Spleen (tissue), 11 donors: Measurements from ENCODE around the gene NELFA. TPM values are rescaled to one million over a fixed set of nuclear protein-coding genes. Genes with fewer than 3 reads are reported as not detected.

ENCODE experiments used
- DNase-seq: peaks from one replicate; pipeline ENCODE4 v3.0.0-alpha.2; 2020
- H3K27ac ChIP-seq, 8 donors: fragments of 200-600 bp; sonication (generic) in 7 of 8; 1 replicate in 4 of 8; 2 replicates in 4 of 8; pipeline versions ENCODE4 v1.5.0 to v1.8.0; 2016 to 2021; ENCODE audit warnings: inconsistent platforms in 4 of 8, mild to moderate bottlenecking in 4 of 8, moderate library complexity in 1 of 8
- H3K27me3 ChIP-seq, 7 donors: fragments of 200-600 bp; sonication (generic) in 6 of 7; replicated peaks in 1 of 7; 1 replicate in 4 of 7; 2 replicates in 3 of 7; pipeline versions ENCODE4 v1.5.0 to v1.8.0; 2016 to 2021; ENCODE audit warnings: inconsistent platforms in 3 of 7, mild to moderate bottlenecking in 1 of 7
- H3K36me3 ChIP-seq, 6 donors: fragments of 200-600 bp; sonication (generic) in 5 of 6; 1 replicate in 4 of 6; 2 replicates in 2 of 6; pipeline versions ENCODE4 v1.5.0 to v1.8.0; 2016 to 2021; ENCODE audit warnings: inconsistent platforms in 2 of 6
- H3K4me1 ChIP-seq, 6 donors: fragments of 200-600 bp; sonication (generic) in 5 of 6; 1 replicate in 3 of 6; 2 replicates in 3 of 6; pipeline versions ENCODE4 v1.5.0 to v1.8.0; 2016 to 2021; ENCODE audit warnings: inconsistent platforms in 3 of 6
- H3K4me3 ChIP-seq, 8 donors: fragments of 200-600 bp; sonication (generic) in 7 of 8; 1 replicate in 4 of 8; 2 replicates in 4 of 8; pipeline versions ENCODE4 v1.5.0 to v1.8.0; 2016 to 2021; ENCODE audit warnings: inconsistent platforms in 4 of 8, mild to moderate bottlenecking in 4 of 8, moderate library complexity in 2 of 8
- H3K9me3 ChIP-seq, 8 donors: fragments of 200-600 bp; sonication (generic) in 7 of 8; 1 replicate in 4 of 8; 2 replicates in 4 of 8; pipeline versions ENCODE4 v1.5.0 to v1.8.0; 2016 to 2021; ENCODE audit warnings: inconsistent platforms in 4 of 8
- POLR2A ChIP-seq, 3 donors: fragments of 450-650 bp; IDR thresholded peaks; one replicate each; pipeline ENCODE4 v1.5.1; 2017; ENCODE audit warnings: antibody characterized with exemption in 3 of 3, mild to moderate bottlenecking in 1 of 3
- POLR2AphosphoS5 ChIP-seq, 3 donors: sonication (generic); formaldehyde crosslinking; IDR thresholded peaks; one replicate each; pipeline ENCODE4 v1.5.1; 2017; ENCODE audit warnings: antibody characterized with exemption in 3 of 3
- WGBS, 5 donors: extraction: QIAGEN DNeasy Blood & Tissue Kit in 3 of 5; methylation state at CpG; one replicate each; pipeline versions ENCODE4 v1.1.5 to v1.1.7; 2013 to 2018; 5-methylcytosine and 5-hydroxymethylcytosine counted together
- intact Hi-C: fragments of 100-400 bp; cut with DNase I; formaldehyde crosslinking; loops from one replicate; pipeline ENCODE4 v1.15.0; 2023; ENCODE audit warnings: low total_unique reads
- polyA plus RNA-seq, 3 donors: library from polyadenylated mRNA; stranded (reverse); fragments of 200-250 nt; gene quantifications; one replicate each; pipeline ENCODE4 v1.2.1, GENCODE V29; 2013
- total RNA-seq, 7 donors: library from RNA; depleted of rRNA in 3 of 7; stranded (reverse); fragments of >200 nt in 3 of 7; fragmentation: NEBNext Ultra II Directional in 4 of 7; extraction: Animal tissue kit (Norgen Biotek cat#: 25700) in 4 of 7; gene quantifications; one replicate each; pipeline versions ENCODE4 v1.1.0 to v1.2.1, GENCODE V29; 2016 to 2021
- TF ChIP-seq, protein P1 (sequence below), 11 experiments: fragments of 200-600 bp in 7 of 11; fragments of 450-650 bp in 4 of 11; sonication (generic) in 4 of 11; IDR thresholded peaks in 8 of 11; conservative IDR thresholded peaks in 3 of 11; 1 replicate in 7 of 11; 2 replicates in 4 of 11; pipeline versions ENCODE4 v1.4.0 to v1.8.0; 2016 to 2021; ENCODE audit warnings: antibody characterized with exemption in 11 of 11, inconsistent platforms in 4 of 11, mild to moderate bottlenecking in 1 of 11
- donor health status: healthy with polysubstance abuse.
- donor health status: DM: no; HTN: no; CAD: no; lungs with moderate emphysema.
- donor health status: DM: no; HTN: no; CAD: no.
- donor health status: Bipolar disorder and iron deficiency.
- donor health status: healthy.
- donor health status: DM: no; HTN: no; CAD: no.
- donor health status: DM: yes; HTN: yes; CAD: no.

The NELFA gene
- total and polyA plus RNA-seq, 10 donors = 19.9 to 36.6 (median 26.5) TPM

DNA sequence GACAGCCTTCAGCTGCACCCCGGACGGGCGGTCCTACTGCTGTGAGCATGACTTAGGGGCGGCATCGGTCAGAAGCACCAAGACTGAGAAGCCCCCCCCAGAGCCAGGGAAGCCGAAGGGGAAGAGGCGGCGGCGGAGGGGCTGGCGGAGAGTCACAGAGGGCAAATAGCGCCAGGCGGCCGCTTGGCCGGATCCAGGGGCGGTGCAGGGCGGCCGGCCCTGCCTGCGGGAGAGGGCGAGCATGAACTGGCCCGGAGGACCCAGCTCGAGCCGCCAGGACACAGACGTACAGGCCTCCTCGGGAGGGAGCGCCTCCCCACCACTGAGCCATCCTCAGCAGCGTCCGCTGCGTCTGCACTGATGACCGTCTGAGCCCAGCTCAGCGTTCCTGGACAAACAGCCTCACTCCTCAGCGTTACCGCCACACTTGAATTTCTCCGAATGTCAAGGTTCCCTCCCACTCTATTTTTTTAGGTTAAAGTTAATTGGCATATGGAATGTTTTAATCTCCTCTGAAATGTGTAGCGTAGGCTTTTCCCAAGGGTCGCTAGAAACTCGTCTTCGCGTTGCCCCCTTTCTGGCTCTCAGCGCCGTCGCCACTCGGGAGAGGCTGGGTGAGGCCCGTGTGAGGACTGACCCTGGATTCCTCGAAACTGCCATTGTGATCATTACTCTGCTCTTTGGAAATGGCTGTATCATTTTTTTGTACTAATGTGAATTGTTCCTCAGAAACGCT lies 29.9 kb downstream of the NELFA start:
- WGBS, 5 donors = 93 to 96% (median 94%) methylated on average over 44 to 45 of the region's 45 CpGs
- peaks cover 0 to 100% (median 95%) of the 10 kb centered on the region in 6 donors for H3K36me3 ChIP-seq
- no peak overlapping the region for H3K27ac ChIP-seq
- H3K9me3 ChIP-seq = no peaks in the 10 kb centered on the region
- no peaks in the 10 kb centered on the region for H3K27me3 ChIP-seq
- DNase-seq = peak; percentile 64
- intact Hi-C loops = no loop called here
- no peaks in the 10 kb centered on the region for H3K4me1 ChIP-seq
- H3K4me3 ChIP-seq = no peak overlapping the region
- peak in 1 of 3 donors; percentile 41 for TF ChIP-seq POLR2AphosphoS5 (IDR thresholded peaks at IDR 0.05)
- TF ChIP-seq, protein P1, sequence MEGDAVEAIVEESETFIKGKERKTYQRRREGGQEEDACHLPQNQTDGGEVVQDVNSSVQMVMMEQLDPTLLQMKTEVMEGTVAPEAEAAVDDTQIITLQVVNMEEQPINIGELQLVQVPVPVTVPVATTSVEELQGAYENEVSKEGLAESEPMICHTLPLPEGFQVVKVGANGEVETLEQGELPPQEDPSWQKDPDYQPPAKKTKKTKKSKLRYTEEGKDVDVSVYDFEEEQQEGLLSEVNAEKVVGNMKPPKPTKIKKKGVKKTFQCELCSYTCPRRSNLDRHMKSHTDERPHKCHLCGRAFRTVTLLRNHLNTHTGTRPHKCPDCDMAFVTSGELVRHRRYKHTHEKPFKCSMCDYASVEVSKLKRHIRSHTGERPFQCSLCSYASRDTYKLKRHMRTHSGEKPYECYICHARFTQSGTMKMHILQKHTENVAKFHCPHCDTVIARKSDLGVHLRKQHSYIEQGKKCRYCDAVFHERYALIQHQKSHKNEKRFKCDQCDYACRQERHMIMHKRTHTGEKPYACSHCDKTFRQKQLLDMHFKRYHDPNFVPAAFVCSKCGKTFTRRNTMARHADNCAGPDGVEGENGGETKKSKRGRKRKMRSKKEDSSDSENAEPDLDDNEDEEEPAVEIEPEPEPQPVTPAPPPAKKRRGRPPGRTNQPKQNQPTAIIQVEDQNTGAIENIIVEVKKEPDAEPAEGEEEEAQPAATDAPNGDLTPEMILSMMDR (IDR thresholded peaks at IDR 0.05 in 8 of 11, conservative IDR thresholded peaks at IDR 0.05 in 3 of 11) = no peak

DNA sequence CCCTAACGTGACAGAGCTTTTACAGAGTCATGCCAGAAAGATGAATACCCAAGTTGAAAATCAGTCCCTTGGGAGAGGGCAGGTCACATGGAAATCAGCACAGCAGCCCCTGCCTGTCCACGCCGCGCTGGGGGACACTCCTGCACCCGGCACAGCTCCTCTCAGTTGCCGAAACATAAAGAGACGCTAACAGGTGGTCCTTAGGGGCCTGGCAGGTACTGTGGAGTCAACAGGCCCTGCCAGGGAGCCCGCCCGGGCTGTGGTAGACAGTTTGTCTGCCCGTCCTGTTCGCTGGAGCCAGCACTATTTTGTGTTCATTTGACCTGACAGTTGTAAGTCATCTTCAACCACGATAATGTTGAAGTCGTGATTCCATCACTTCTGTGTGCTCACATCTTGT lies 30.5 kb downstream of the NELFA start:
- Histone ChIP-seq H3K9me3 (no peaks in the 10 kb centered on the region), H3K27ac (no peak overlapping the region), H3K36me3 (peaks cover 0 to 100% (median 89%) of the 10 kb centered on the region in 6 donors), H3K27me3 (no peaks in the 10 kb centered on the region), H3K4me3 (no peak overlapping the region), H3K4me1 (no peaks in the 10 kb centered on the region)
- TF ChIP-seq, protein P1 (IDR thresholded peaks at IDR 0.05 in 8 of 11, conservative IDR thresholded peaks at IDR 0.05 in 3 of 11) = no peak
- TF ChIP-seq POLR2AphosphoS5 (IDR thresholded peaks at IDR 0.05) = peak in 1 of 3 donors; percentile 4
- peak; percentile 47 for DNase-seq
- 92 to 97% (median 94%) methylated on average over 13 of the region's 13 CpGs for WGBS, 5 donors
- intact Hi-C loops = no loop called here

DNA sequence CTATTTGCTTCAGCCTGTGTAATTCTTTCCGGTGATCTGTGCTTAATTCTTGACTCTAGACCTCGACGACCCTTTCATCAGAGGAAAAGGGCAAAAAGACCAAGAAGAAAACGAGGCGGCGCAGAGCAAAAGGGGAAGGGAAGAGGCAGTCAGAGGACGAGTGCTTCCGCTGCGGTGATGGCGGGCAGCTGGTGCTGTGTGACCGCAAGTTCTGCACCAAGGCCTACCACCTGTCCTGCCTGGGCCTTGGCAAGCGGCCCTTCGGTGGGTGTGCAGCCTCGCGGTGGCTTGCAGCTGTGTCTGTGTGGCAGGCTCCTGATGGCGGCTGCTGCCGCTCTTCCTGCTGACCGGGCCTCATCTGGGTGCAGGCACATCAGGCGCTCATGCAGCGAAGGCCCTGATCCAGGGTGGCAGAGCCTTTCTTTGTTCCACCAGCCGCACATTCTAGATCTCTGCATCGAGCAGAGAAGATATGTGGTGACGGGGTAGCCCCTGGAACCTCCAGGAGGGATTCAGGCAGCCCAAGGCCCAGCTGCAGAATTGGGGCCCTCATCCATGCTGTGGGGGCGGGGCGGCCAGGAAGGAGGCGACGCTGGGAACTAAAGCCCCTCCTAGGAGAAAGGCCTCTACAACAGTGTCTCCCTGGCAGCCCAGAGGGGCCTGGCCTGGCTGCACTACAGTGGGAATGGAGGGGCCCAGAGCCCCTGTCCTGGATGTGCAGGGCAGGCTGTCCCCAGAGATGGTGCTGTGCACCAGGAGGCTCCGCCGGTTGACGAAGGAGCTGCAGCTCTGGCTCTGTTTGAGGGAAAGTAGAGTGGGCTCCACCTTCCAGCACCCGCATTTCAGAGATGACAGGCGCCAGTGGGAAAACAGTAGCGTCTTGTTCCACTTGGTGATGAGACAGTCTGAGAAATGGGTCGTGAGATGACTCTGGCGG lies 32.1 kb downstream of the NELFA start:
- H3K9me3 ChIP-seq = no peaks in the 10 kb centered on the region
- no peak overlapping the region for H3K4me3 ChIP-seq
- WGBS, 5 donors = 95 to 96% (median 96%) methylated on average over 33 to 35 of the region's 35 CpGs
- peak in 1 of 3 donors; percentile 36 for TF ChIP-seq POLR2AphosphoS5 (IDR thresholded peaks at IDR 0.05)
- no peak for TF ChIP-seq POLR2A (IDR thresholded peaks at IDR 0.05)
- TF ChIP-seq, protein P1 (IDR thresholded peaks at IDR 0.05 in 8 of 11, conservative IDR thresholded peaks at IDR 0.05 in 3 of 11) = no peak
- peak; percentile 48 for DNase-seq
- H3K27ac ChIP-seq = no peak overlapping the region
- no peaks in the 10 kb centered on the region for H3K4me1 ChIP-seq
- peaks cover 0 to 100% (median 75%) of the 10 kb centered on the region in 6 donors for H3K36me3 ChIP-seq
- intact Hi-C loops = no loop called here
- no peaks in the 10 kb centered on the region for H3K27me3 ChIP-seq

DNA sequence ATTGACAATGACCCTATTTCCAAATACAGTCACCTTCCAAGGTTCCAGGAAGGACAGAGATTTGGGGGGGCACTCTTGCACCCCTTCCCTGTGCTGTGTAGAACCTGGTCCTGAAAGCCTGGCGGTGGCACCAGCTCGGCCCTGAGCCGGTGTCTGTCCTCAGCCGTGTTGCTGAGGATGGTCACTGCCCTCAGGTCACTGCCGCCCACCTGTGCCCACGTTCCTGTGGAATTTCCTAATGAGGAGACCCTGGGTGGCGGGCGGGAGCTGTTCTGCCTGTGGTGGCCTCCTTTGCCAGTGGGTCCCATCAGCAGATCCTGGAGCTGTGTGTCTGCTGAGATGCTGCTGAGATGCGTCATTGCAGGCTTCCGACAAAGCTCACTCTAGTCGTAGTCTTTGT lies 32.9 kb downstream of the NELFA start:
- H3K9me3 ChIP-seq = no peaks in the 10 kb centered on the region
- no peaks in the 10 kb centered on the region for H3K4me1 ChIP-seq
- intact Hi-C loops = no loop called here
- WGBS, 5 donors = 92 to 96% (median 93%) methylated on average over 7 to 11 of the region's 11 CpGs
- no peaks in the 10 kb centered on the region for H3K27me3 ChIP-seq
- DNase-seq = peak; percentile 32
- H3K36me3 ChIP-seq = peaks cover 0 to 100% (median 68%) of the 10 kb centered on the region in 6 donors
- no peak overlapping the region for H3K27ac ChIP-seq
- TF ChIP-seq POLR2A (IDR thresholded peaks at IDR 0.05) (no peak), POLR2AphosphoS5 (IDR thresholded peaks at IDR 0.05) (no peak)
- TF ChIP-seq, protein P1 (IDR thresholded peaks at IDR 0.05 in 8 of 11, conservative IDR thresholded peaks at IDR 0.05 in 3 of 11) = no peak
- H3K4me3 ChIP-seq = no peak overlapping the region
